Measurements from ENCODE around the gene TAF6L.
A peak's percentile ranks its signal among the peaks of the same experiment; 100 is the strongest.

The TAF6L gene

GRCh38 chr11:62726156-62726914 is 44.9 kb upstream of the TAF6L start:
- Histone ChIP-seq H3K27me3 (ENCODE audit: low read depth, low read length) (no peaks in the 10 kb centered on the region), H3K36me3 (replicated peaks; ENCODE audit: low read depth, low read length) (peaks cover 51% of the 10 kb centered on the region), H4K20me1 (ENCODE audit: insufficient read depth, low read length) (peaks cover 28% of the 10 kb centered on the region), H3K9me3 (ENCODE audit: insufficient read depth, low read length) (no peaks in the 10 kb centered on the region), H3K79me2 (ENCODE audit: low read length) (peaks cover 86% of the 10 kb centered on the region), H3K4me2 (ENCODE audit: low read length) (peak overlapping the region; percentile 91), H2AFZ (ENCODE audit: low read depth, low read length) (no peak overlapping the region), H3K4me3 (ENCODE audit: low read length) (peak overlapping the region; percentile 91), H3K9ac (ENCODE audit: low read length) (peak overlapping the region; percentile 99), H3K4me1 (ENCODE audit: low read length) (peaks cover 17% of the 10 kb centered on the region), H3K27ac (ENCODE audit: low read length) (peak overlapping the region; percentile 96)
- TF ChIP-seq EZH2phosphoT487 (IDR thresholded peaks at IDR 0.05; ENCODE audit: low read depth) = no peak
- TF ChIP-seq CTCF (IDR thresholded peaks at IDR 0.05; ENCODE audit: low read depth, low read length) = no peak

GRCh38 chr11:62726915-62727164 is 44.4 kb upstream of the TAF6L start:
- Histone ChIP-seq H3K79me2 (ENCODE audit: low read length) (peaks cover 84% of the 10 kb centered on the region), H3K36me3 (replicated peaks; ENCODE audit: low read depth, low read length) (peaks cover 48% of the 10 kb centered on the region)

GRCh38 chr11:62727165-62727871 is 43.9 kb upstream of the TAF6L start, which contains the start of gene HNRNPUL2:
Gene HNRNPUL2 (minus strand): TSS chr11:62727457. CDS start chr11:62727156, 301 bp downstream.
- Histone ChIP-seq H3K79me2 (ENCODE audit: low read length) (peaks cover 83% of the 10 kb centered on the region), H3K27ac (ENCODE audit: low read length) (peak within 1 kb of the TSS; percentile 96), H3K27me3 (ENCODE audit: low read depth, low read length) (no peaks in the 10 kb centered on the region), H4K20me1 (ENCODE audit: insufficient read depth, low read length) (peaks cover 28% of the 10 kb centered on the region), H3K4me1 (ENCODE audit: low read length) (peaks cover 17% of the 10 kb centered on the region), H3K36me3 (replicated peaks; ENCODE audit: low read depth, low read length) (peaks cover 43% of the 10 kb centered on the region), H3K9me3 (ENCODE audit: insufficient read depth, low read length) (no peaks in the 10 kb centered on the region), H3K4me3 (ENCODE audit: low read length) (peak within 1 kb of the TSS; percentile 91), H3K9ac (ENCODE audit: low read length) (peak within 1 kb of the TSS; percentile 99), H3K4me2 (ENCODE audit: low read length) (peak within 1 kb of the TSS; percentile 91), H2AFZ (ENCODE audit: low read depth, low read length) (peak within 1 kb of the TSS; percentile 95)
- TF ChIP-seq EZH2phosphoT487 (IDR thresholded peaks at IDR 0.05; ENCODE audit: low read depth) = no peak
- no peak for TF ChIP-seq CTCF (IDR thresholded peaks at IDR 0.05; ENCODE audit: low read depth, low read length)

More at GRCh38 chr11:62726915-62727164, 44.4 kb upstream of the TAF6L start:
- Histone ChIP-seq H3K9me3 (ENCODE audit: insufficient read depth, low read length) (no peaks in the 10 kb centered on the region), H2AFZ (ENCODE audit: low read depth, low read length) (no peak overlapping the region), H3K4me2 (ENCODE audit: low read length) (peak overlapping the region; percentile 91), H3K9ac (ENCODE audit: low read length) (peak overlapping the region; percentile 99), H3K27me3 (ENCODE audit: low read depth, low read length) (no peaks in the 10 kb centered on the region), H3K27ac (ENCODE audit: low read length) (peak overlapping the region; percentile 96), H3K4me3 (ENCODE audit: low read length) (peak overlapping the region; percentile 91), H3K4me1 (ENCODE audit: low read length) (peaks cover 17% of the 10 kb centered on the region), H4K20me1 (ENCODE audit: insufficient read depth, low read length) (peaks cover 28% of the 10 kb centered on the region)
- TF ChIP-seq EZH2phosphoT487 (IDR thresholded peaks at IDR 0.05; ENCODE audit: low read depth) = no peak
- TF ChIP-seq CTCF (IDR thresholded peaks at IDR 0.05; ENCODE audit: low read depth, low read length) = no peak

GRCh38 chr11:62727872-62728170 is 43.4 kb upstream of the TAF6L start:
- H3K36me3 ChIP-seq (replicated peaks; ENCODE audit: low read depth, low read length) = peaks cover 38% of the 10 kb centered on the region
- peak overlapping the region; percentile 99 for H3K9ac ChIP-seq (ENCODE audit: low read length)
- peak overlapping the region; percentile 96 for H3K27ac ChIP-seq (ENCODE audit: low read length)
- no peak for TF ChIP-seq EZH2phosphoT487 (IDR thresholded peaks at IDR 0.05; ENCODE audit: low read depth)
- no peak for TF ChIP-seq CTCF (IDR thresholded peaks at IDR 0.05; ENCODE audit: low read depth, low read length)
- peaks cover 28% of the 10 kb centered on the region for H4K20me1 ChIP-seq (ENCODE audit: insufficient read depth, low read length)
- H3K27me3 ChIP-seq (ENCODE audit: low read depth, low read length) = no peaks in the 10 kb centered on the region
- peaks cover 78% of the 10 kb centered on the region for H3K79me2 ChIP-seq (ENCODE audit: low read length)
- H3K9me3 ChIP-seq (ENCODE audit: insufficient read depth, low read length) = no peaks in the 10 kb centered on the region
- H3K4me1 ChIP-seq (ENCODE audit: low read length) = peaks cover 17% of the 10 kb centered on the region
- peak overlapping the region; percentile 95 for H2AFZ ChIP-seq (ENCODE audit: low read depth, low read length)
- peak overlapping the region; percentile 87 for H3K4me2 ChIP-seq (ENCODE audit: low read length)
- H3K4me3 ChIP-seq (ENCODE audit: low read length) = peak overlapping the region; percentile 91
